Cardiac fibroblast (primary cell): ENCODE results near the gene KRAS.
A peak's percentile ranks its signal among the peaks of the same experiment; 100 is the strongest.

Experiments
- DNase-seq, 2 donors: peaks; one replicate each; pipeline versions ENCODE4 v3.0.0 to v3.0.0-alpha.2; 2010; ENCODE audit warnings: low read depth in 2 of 2
- H3K4me3 ChIP-seq, 2 donors: replicated peaks in 1 of 2; 1 replicate in 1 of 2; 2 replicates in 1 of 2; pipeline ENCODE4 v1.5.1; 2011; ENCODE audit warnings: low read depth in 2 of 2, low read length in 2 of 2, mild to moderate bottlenecking in 2 of 2, moderate library complexity in 1 of 2
- CTCF ChIP-seq: IDR thresholded peaks from one replicate; pipeline ENCODE4 v1.5.1; 2011; ENCODE audit warnings: low read depth, mild to moderate bottlenecking, low read length, inconsistent platforms

Gene KRAS

GRCh38 chr12:25249931-25250738 lies 594 bp downstream of the KRAS start:
- peak overlapping the region; percentile 71 to 86 for H3K4me3 ChIP-seq
- TF ChIP-seq CTCF, result no peak
- DNase-seq, result peak; percentile 22 to 23

- DNase-seq, result no peak
- no peak overlapping the region for H3K4me3 ChIP-seq
- no peak for TF ChIP-seq CTCF
Observed at GRCh38 chr12:25248732-25249131, 2.0 kb downstream of the KRAS start.

GRCh38 chr12:25248137-25248536 lies 2.6 kb downstream of the KRAS start:
- DNase-seq, result no peak
- H3K4me3 ChIP-seq, result no peak overlapping the region
- no peak for TF ChIP-seq CTCF

- no peak for DNase-seq
- no peak for TF ChIP-seq CTCF
- H3K4me3 ChIP-seq, result no peak overlapping the region
Observed at GRCh38 chr12:25245491-25245890, 5.2 kb downstream of the KRAS start.

GRCh38 chr12:25243680-25243990 lies 7.1 kb downstream of the KRAS start:
- DNase-seq, result no peak
- no peak overlapping the region for H3K4me3 ChIP-seq
- TF ChIP-seq CTCF, result no peak

- TF ChIP-seq CTCF, result no peak
- DNase-seq, result peak; percentile 25 to 41
Observed at GRCh38 chr12:25242981-25243679, 7.6 kb downstream of the KRAS start.

More at GRCh38 chr12:25242981-25243679, 7.6 kb downstream of the KRAS start:
- no peak overlapping the region for H3K4me3 ChIP-seq
